GM12878 (cell line): ENCODE data around the gene PTPRM. TPM values are rescaled to one million over a fixed set of nuclear protein-coding genes. Genes with fewer than 3 reads are reported as not detected.

ENCODE experiments used
- ATAC-seq: fragments of 200-7000 bp; cut with Tn5 transposase; 3 replicates; pipeline ENCODE4 v1.9.1; 2020; ENCODE audit warnings: mild to moderate bottlenecking, moderate library complexity
- BruUV-seq: library from RNA; stranded (reverse); fragments of 400-500 nt; replicated peaks from 2 replicates; lab custom pipeline; 2021; lab: Mats Ljungman, UMichigan
- CTCF ChIA-PET: fragments of 300-600 bp; sonication (Branson Sonifier 250); formaldehyde crosslinking; extraction: SDS; loops from one replicate; lab custom pipeline; 2021; ENCODE audit warnings: inconsistent platforms; lab: Yijun Ruan, JAX
- POLR2A ChIA-PET: fragments of 350-600 bp; formaldehyde crosslinking; extraction: SDS; loops from one replicate; lab custom pipeline; 2021; ENCODE audit warnings: inconsistent platforms; lab: Charles Lee
- RAD21 ChIA-PET: fragments of 300-600 bp; sonication (Branson Sonifier 250); formaldehyde crosslinking; loops from one replicate; lab custom pipeline; 2023; ENCODE audit warnings: antibody characterized with exemption; ENCODE audit not compliant: unreplicated experiment; lab: Charles Lee
- SMC1A ChIA-PET: fragments of 300-600 bp; sonication (Branson Sonifier 250); formaldehyde crosslinking; loops from one replicate; lab custom pipeline; 2023; ENCODE audit not compliant: unreplicated experiment, uncharacterized antibody; lab: Charles Lee
- DNase-seq: peaks from one replicate; pipeline ENCODE4 v3.0.0-alpha.2; 2011; ENCODE audit warnings: low read depth, low spot score
- FAIRE-seq: peaks from 3 replicates; lab custom pipeline; 2011; peaks lifted over from hg19 to GRCh38; lab: Jason Lieb, UNC
- H2AFZ ChIP-seq: 2 replicates; pipeline ENCODE4 v1.6.0; 2011; ENCODE audit warnings: low read depth, low read length, control low read depth; ENCODE audit not compliant: control insufficient read depth
- H3K27ac ChIP-seq: 2 replicates; pipeline ENCODE4 v1.5.1; 2011; ENCODE audit warnings: control low read depth; ENCODE audit not compliant: control insufficient read depth, insufficient read depth
- H3K27me3 ChIP-seq, 2 experiments: replicated peaks in 1 of 2; 2 replicates each; pipeline versions ENCODE4 v1.6.0 to v1.6.1; 2011; ENCODE audit warnings: low read length in 1 of 2; ENCODE audit not compliant: control insufficient read depth in 2 of 2, insufficient read depth in 2 of 2
- H3K36me3 ChIP-seq, 2 experiments: 2 replicates each; pipeline ENCODE4 v1.5.1; 2011; ENCODE audit warnings: low read length in 1 of 2; ENCODE audit not compliant: control insufficient read depth in 2 of 2, insufficient read depth in 2 of 2
- H3K4me1 ChIP-seq: 2 replicates; pipeline ENCODE4 v1.6.1; 2011; ENCODE audit warnings: mild to moderate bottlenecking, low read length, moderate library complexity, mixed read lengths; ENCODE audit not compliant: control insufficient read depth, insufficient read depth
- H3K4me2 ChIP-seq: 2 replicates; pipeline ENCODE4 v1.6.0; 2011; ENCODE audit warnings: control low read depth; ENCODE audit not compliant: control insufficient read depth, insufficient read depth
- H3K4me3 ChIP-seq: fragments of 200-600 bp; sonication (generic); 2 replicates; pipeline ENCODE4 v1.5.1; 2016
- H3K79me2 ChIP-seq: 2 replicates; pipeline ENCODE4 v1.6.0; 2011; ENCODE audit warnings: low read length; ENCODE audit not compliant: control insufficient read depth, insufficient read depth
- H3K9ac ChIP-seq: 2 replicates; pipeline ENCODE4 v1.8.0; 2011; ENCODE audit warnings: low read length, control low read depth, mixed read lengths; ENCODE audit not compliant: control insufficient read depth, insufficient read depth
- H3K9me3 ChIP-seq: replicated peaks from 3 replicates; pipeline ENCODE4 v1.5.1; 2011; ENCODE audit warnings: mild to moderate bottlenecking, low read length; ENCODE audit not compliant: control insufficient read depth, insufficient read depth
- H4K20me1 ChIP-seq: 2 replicates; pipeline ENCODE4 v1.6.0; 2011; ENCODE audit not compliant: control insufficient read depth, insufficient read depth
- SUZ12 ChIP-seq: fragments of 200-600 bp; sonication (generic); IDR thresholded peaks from one replicate; pipeline ENCODE4 v1.6.1; 2018; ENCODE audit warnings: antibody characterized with exemption, mild to moderate bottlenecking; ENCODE audit not compliant: unreplicated experiment
- TCF3 ChIP-seq: IDR thresholded peaks from 2 replicates; pipeline ENCODE4 v1.6.1; 2012; ENCODE audit warnings: low read depth, mild to moderate bottlenecking, low read length, borderline replicate concordance; ENCODE audit not compliant: insufficient read depth
- ZBED1 ChIP-seq: IDR thresholded peaks from 2 replicates; pipeline ENCODE4 v1.6.1; 2016; ENCODE audit warnings: borderline replicate concordance
- ZNF687 ChIP-seq: fragments of 450-650 bp; IDR thresholded peaks from 2 replicates; pipeline ENCODE4 v1.6.1; 2017; ENCODE audit warnings: mild to moderate bottlenecking, moderate library complexity
- WGBS: methylation state at CpG from one replicate; pipeline ENCODE4 v1.1.6; 2016; ENCODE audit warnings: low lambda C conversion rate; ENCODE audit not compliant: insufficient replicate concordance, insufficient coverage; ENCODE audit errors: missing lambda C conversion rate; 5-methylcytosine and 5-hydroxymethylcytosine counted together
- in situ Hi-C: fragments of 300-500 bp; cut with MboI; formaldehyde crosslinking; loops from 9 replicates; pipeline ENCODE4 v1.14.3; 2018; ENCODE audit warnings: mixed read lengths
- intact Hi-C: fragments of 100-400 bp; cut with micrococcal nuclease; formaldehyde crosslinking; loops from one replicate; pipeline ENCODE4 v1.14.2; 2022; ENCODE audit not compliant: unreplicated experiment
- polyA plus RNA-seq, 11 experiments: library from polyadenylated mRNA; depleted of rRNA in 4 of 11; unstranded in 6 of 11; stranded (reverse) in 5 of 11; fragments of >200 nt; fragmentation: Nextera tagmentation in 4 of 11; fragmentation: Illumina TruSeq in 1 of 11; extraction: Ambion mirVana in 4 of 11; extraction: Trizol in 1 of 11; gene quantifications; 1 replicate in 1 of 11; 2 replicates in 10 of 11; pipeline versions ENCODE4 v1.2.1 to v1.2.3, GENCODE V29; 2011 to 2016; ENCODE audit warnings: inconsistent platforms in 2 of 11, missing spikeins in 2 of 11, low read depth in 1 of 11
- total RNA-seq, 4 experiments: library from RNA; depleted of rRNA in 3 of 4; stranded (reverse); fragments of >200 nt in 3 of 4; fragmentation: Illumina TruSeq in 1 of 4; extraction: Trizol in 1 of 4; gene quantifications; 2 replicates each; pipeline versions ENCODE4 v1.2.1 to v1.2.3, GENCODE V29; 2013 to 2021

PTPRM gene
- total and polyA plus RNA-seq, 10 of the 15 experiments (the other 5 are each of a cell fraction or from before 2014, with no cell fraction given) = 0.07 to 22.6 (median 0.60) TPM

- DNase-seq = no peak
- H3K4me3 ChIP-seq = no peak overlapping the region
- POLR2A ChIA-PET = no interaction called here
- H3K36me3 ChIP-seq = no peaks in the 10 kb centered on the region
- no peak for TF ChIP-seq ZBED1
- TF ChIP-seq TCF3 = no peak
- no peak for TF ChIP-seq SUZ12
- no peak for TF ChIP-seq ZNF687
- 63% methylated on average over 8 of the region's 8 CpGs for WGBS
- H3K79me2 ChIP-seq = no peaks in the 10 kb centered on the region
- H3K9ac ChIP-seq = no peak overlapping the region
- in situ Hi-C loops (no loop called here), intact Hi-C loops (no loop called here)
- no peak for ATAC-seq
- CTCF ChIA-PET = interaction anchor here (1.0 to 1.2 kb wide), 2 partner anchors 9 to 12 kb away, joined by 3 read pairs; no protein-coding TSS in a partner anchor
- no peak for FAIRE-seq
- H3K4me1 ChIP-seq = no peaks in the 10 kb centered on the region
- no peaks in the 10 kb centered on the region; the same call in 2 of the 3 replicates for H3K9me3 ChIP-seq
- no peak overlapping the region for H3K27ac ChIP-seq
- RAD21 ChIA-PET = no interaction called here
- no TSS peak for BruUV-seq
- SMC1A ChIA-PET = interaction anchor here (0.8 to 1.6 kb wide), 4 partner anchors 9 to 220 kb away, joined by 3 to 4 read pairs (median 3); no protein-coding TSS in a partner anchor
- no peak overlapping the region for H3K4me2 ChIP-seq
- no peaks in the 10 kb centered on the region for H4K20me1 ChIP-seq
- H3K27me3 ChIP-seq = no peaks in the 10 kb centered on the region; a peak in 1 of 4 replicates
- H2AFZ ChIP-seq = no peak overlapping the region
Measured at GRCh38 chr18:7817575-7818230, 250.6 kb downstream of the PTPRM start.
